Ishikawa (cell line): ENCODE measurements around the gene DENND1A.

Source experiments
- CEBPB ChIP-seq: IDR thresholded peaks from 2 replicates; pipeline ENCODE4 v1.6.1; 2012
- CREB1 ChIP-seq: IDR thresholded peaks from 2 replicates; pipeline ENCODE4 v1.6.1; 2012; ENCODE audit warnings: low read depth
- EGR1 ChIP-seq: IDR thresholded peaks from 2 replicates; pipeline ENCODE4 v1.6.1; 2012
- EP300 ChIP-seq: IDR thresholded peaks from 2 replicates; pipeline ENCODE4 v1.6.1; 2012; ENCODE audit warnings: borderline replicate concordance
- FOXM1 ChIP-seq: IDR thresholded peaks from 2 replicates; pipeline ENCODE4 v1.6.1; 2012; ENCODE audit warnings: low read depth, borderline replicate concordance
- NFIC ChIP-seq: IDR thresholded peaks from 2 replicates; pipeline ENCODE4 v1.6.1; 2012
- RAD21 ChIP-seq: IDR thresholded peaks from 2 replicates; pipeline ENCODE4 v1.6.1; 2012; ENCODE audit warnings: low read depth
- TAF1 ChIP-seq: IDR thresholded peaks from 2 replicates; pipeline ENCODE4 v1.6.1; 2012; ENCODE audit warnings: low read depth, mild to moderate bottlenecking
- TCF12 ChIP-seq: IDR thresholded peaks from 2 replicates; pipeline ENCODE4 v1.6.1; 2012; ENCODE audit warnings: low read depth
- TEAD4 ChIP-seq: IDR thresholded peaks from 2 replicates; pipeline ENCODE4 v1.6.1; 2012
- YY1 ChIP-seq: IDR thresholded peaks from 2 replicates; pipeline ENCODE4 v1.6.1; 2012; ENCODE audit warnings: low read depth
- ZBTB7A ChIP-seq: IDR thresholded peaks from 2 replicates; pipeline ENCODE4 v1.6.1; 2012; ENCODE audit warnings: low read depth
- TF ChIP-seq, protein P1 (sequence below): IDR thresholded peaks from 2 replicates; pipeline ENCODE4 v1.6.1; 2012; ENCODE audit warnings: low read depth, mild to moderate bottlenecking
- TF ChIP-seq, protein P2 (sequence below): IDR thresholded peaks from 2 replicates; pipeline ENCODE4 v1.6.1; 2012
- TF ChIP-seq, protein P3 (sequence below): IDR thresholded peaks from 2 replicates; pipeline ENCODE4 v1.6.1; 2012

Gene DENND1A

DNA sequence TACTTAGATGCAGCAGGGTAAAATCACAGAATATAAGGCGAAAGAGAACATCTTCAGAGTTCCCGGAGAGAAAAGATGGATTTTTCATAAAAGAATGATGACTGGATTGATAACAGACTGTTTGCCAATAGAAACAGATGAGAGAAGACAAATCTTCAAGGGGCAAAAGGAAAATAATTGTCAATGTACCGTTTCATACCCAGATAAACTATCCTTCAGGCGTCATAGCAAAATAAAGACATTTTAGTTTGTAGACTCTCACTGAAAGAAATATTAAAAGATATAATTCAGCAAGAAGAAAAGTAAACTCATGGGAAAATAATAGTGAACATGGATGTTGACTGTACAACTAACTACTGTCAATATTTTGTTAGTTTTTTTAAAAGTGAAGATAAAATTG, 399.7 kb downstream of the DENND1A start:
- no peak for TF ChIP-seq RAD21
- TF ChIP-seq, protein P1, sequence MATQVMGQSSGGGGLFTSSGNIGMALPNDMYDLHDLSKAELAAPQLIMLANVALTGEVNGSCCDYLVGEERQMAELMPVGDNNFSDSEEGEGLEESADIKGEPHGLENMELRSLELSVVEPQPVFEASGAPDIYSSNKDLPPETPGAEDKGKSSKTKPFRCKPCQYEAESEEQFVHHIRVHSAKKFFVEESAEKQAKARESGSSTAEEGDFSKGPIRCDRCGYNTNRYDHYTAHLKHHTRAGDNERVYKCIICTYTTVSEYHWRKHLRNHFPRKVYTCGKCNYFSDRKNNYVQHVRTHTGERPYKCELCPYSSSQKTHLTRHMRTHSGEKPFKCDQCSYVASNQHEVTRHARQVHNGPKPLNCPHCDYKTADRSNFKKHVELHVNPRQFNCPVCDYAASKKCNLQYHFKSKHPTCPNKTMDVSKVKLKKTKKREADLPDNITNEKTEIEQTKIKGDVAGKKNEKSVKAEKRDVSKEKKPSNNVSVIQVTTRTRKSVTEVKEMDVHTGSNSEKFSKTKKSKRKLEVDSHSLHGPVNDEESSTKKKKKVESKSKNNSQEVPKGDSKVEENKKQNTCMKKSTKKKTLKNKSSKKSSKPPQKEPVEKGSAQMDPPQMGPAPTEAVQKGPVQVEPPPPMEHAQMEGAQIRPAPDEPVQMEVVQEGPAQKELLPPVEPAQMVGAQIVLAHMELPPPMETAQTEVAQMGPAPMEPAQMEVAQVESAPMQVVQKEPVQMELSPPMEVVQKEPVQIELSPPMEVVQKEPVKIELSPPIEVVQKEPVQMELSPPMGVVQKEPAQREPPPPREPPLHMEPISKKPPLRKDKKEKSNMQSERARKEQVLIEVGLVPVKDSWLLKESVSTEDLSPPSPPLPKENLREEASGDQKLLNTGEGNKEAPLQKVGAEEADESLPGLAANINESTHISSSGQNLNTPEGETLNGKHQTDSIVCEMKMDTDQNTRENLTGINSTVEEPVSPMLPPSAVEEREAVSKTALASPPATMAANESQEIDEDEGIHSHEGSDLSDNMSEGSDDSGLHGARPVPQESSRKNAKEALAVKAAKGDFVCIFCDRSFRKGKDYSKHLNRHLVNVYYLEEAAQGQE: no peak
- no peak for TF ChIP-seq CEBPB
- TF ChIP-seq EGR1: no peak
- TF ChIP-seq YY1: no peak
- TF ChIP-seq FOXM1: no peak
- TF ChIP-seq, protein P2, sequence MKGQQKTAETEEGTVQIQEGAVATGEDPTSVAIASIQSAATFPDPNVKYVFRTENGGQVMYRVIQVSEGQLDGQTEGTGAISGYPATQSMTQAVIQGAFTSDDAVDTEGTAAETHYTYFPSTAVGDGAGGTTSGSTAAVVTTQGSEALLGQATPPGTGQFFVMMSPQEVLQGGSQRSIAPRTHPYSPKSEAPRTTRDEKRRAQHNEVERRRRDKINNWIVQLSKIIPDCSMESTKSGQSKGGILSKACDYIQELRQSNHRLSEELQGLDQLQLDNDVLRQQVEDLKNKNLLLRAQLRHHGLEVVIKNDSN: no peak
- no peak for TF ChIP-seq CREB1
- no peak for TF ChIP-seq TCF12
- TF ChIP-seq, protein P3, sequence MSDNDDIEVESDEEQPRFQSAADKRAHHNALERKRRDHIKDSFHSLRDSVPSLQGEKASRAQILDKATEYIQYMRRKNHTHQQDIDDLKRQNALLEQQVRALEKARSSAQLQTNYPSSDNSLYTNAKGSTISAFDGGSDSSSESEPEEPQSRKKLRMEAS: no peak
- TF ChIP-seq EP300: no peak
- no peak for TF ChIP-seq TAF1
- TF ChIP-seq ZBTB7A: no peak
- no peak for TF ChIP-seq TEAD4
- no peak for TF ChIP-seq NFIC

DNA sequence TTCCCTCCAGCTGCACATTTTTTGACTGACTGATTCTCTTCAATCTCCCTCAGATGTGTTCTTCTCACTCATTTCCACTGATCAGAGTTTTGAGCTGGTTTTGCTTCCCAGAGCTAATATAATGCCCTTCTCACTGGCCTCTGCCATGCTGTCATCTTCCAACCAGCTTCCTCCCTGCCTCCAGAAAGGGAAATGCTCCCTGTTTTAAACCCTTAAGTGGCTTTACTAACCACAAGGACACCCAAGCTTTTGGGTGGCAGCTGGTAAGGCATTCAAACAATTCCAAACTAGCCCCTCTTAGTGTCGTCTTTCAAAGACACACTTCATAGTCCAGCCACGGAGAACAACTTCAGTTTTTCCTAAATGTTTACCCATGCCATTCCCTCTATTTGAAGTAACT, 401.4 kb downstream of the DENND1A start:
- TF ChIP-seq ZBTB7A (no peak), RAD21 (no peak), FOXM1 (no peak), TAF1 (no peak), CEBPB (no peak), TCF12 (no peak), TEAD4 (no peak), EGR1 (no peak)
- TF ChIP-seq, protein P2: no peak
- TF ChIP-seq, protein P3: no peak

DNA sequence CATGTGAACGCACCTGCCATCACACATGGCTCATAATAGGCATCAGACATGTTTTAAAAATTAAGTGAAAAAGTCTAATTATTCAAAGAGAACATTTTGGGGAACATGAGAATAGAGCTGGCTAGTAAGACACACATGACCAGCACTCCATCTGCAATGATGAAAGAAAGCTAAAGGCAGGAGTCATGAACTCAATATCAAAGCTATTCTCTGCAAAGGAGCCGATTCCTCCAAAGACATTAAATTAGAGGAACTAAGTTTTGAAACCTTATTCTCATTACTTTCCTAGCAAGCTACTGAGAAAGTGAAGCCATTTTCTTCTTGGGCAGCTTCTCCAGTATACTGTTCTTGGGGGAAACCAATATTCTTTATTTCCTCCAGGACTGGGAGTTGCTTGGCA, 401.9 kb downstream of the DENND1A start:
- no peak for TF ChIP-seq TCF12
- TF ChIP-seq CEBPB: no peak
- no peak for TF ChIP-seq TEAD4

DNA sequence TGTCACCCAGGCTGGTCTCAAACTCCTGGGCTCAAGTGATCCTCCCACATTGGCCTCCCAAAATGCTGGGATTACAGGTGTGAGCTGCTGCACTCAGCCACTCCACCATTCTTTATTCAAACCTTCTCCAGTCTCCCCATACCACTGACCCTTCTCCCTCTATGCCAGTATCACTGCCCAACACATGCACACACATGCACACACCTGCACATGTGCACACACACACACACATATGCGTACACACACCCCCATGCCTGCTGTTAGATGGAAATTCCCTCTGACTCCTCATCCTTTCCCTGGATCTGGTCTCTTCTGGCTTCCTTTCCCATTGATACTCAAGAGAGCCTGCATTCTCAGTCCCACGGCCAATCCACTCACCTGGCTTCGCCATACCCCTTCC, 404.0 kb downstream of the DENND1A start:
- no peak for TF ChIP-seq ZBTB7A
- TF ChIP-seq, protein P2: no peak
- no peak for TF ChIP-seq FOXM1
- no peak for TF ChIP-seq TCF12
- TF ChIP-seq EP300: no peak
- TF ChIP-seq YY1: no peak
- TF ChIP-seq TAF1: no peak

DNA sequence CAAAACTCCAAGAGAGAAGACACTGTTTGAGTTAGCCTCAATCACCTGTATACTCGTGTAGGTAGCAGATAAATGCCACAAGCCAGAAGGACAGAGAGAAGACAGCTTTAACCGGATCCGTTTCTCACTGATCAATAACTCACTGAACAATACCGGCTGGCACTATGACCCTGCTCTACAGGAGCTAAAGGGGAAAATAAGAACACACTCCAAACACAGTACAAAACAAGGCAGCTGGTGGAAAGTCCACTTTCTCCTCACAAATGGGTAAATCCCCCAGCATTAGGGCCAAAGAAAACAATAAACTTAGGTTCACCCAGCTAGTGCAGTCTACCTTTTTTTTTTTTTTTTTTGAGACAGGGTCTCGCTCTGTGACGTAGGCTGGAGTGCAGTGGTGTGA, 404.5 kb downstream of the DENND1A start:
- TF ChIP-seq FOXM1 (no peak), ZBTB7A (no peak)
- TF ChIP-seq, protein P1: no peak

DNA sequence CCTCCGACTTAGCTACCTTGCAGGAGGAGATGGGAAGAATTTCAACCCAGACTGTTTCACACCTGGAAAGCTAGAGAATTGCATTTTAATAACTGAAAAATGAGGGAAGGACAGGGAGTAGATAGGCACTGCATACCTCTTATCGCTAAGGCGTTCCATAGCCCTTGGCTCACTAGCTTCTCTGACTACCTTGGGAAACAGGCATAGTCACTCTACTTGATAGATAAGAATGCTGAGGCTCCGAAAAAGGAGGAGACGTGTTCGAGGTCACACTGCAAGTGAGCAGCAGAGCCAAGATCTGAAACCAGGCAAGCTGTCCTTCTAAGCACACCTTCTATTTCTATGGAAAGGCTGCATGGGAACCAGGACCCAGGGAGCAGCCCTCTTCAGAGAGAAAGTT, 405.1 kb downstream of the DENND1A start:
- no peak for TF ChIP-seq EGR1
- TF ChIP-seq, protein P3: no peak
- TF ChIP-seq TCF12: no peak
- TF ChIP-seq, protein P2: no peak
- no peak for TF ChIP-seq TAF1
- no peak for TF ChIP-seq TEAD4
- no peak for TF ChIP-seq CEBPB
- TF ChIP-seq RAD21: no peak
- TF ChIP-seq, protein P1: no peak
